HG03039 (cell line): Measurements from ENCODE around the gene POLN.

ENCODE experiments used
- ATAC-seq: cut with Tn5 transposase; IDR thresholded peaks from one replicate; pipeline ENCODE4 v1.9.1; 2021; ENCODE audit warnings: mild to moderate bottlenecking, moderate library complexity; ENCODE audit not compliant: unreplicated experiment

POLN gene

DNA sequence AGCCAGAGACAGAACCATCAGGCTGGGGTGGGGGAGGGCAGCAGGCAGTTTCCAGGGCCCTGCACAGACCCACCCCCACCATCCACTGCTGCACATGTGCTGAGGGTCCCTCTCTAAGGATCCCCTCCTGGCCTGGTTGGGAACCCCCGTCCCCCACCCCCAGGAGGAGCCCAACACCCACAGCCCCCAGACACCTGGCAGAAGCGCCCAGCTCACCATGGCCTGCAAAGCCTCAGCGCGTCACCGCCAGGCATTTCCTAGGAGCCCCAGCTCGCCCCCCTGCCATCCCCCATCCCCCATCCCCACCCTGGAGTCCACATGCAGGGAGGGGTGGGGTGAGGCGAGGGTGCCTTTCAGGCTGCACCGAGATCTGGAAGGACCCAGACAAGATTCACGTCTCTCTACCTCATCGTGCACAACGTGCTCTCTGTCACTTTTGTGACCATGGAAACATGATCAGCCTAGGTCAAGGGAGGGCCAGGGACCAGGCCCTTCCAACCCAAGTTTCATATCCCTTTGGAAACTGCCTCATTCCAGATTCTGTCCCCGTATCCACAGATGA lies 10.7 kb upstream of the POLN start:
- ATAC-seq, result no peak

DNA sequence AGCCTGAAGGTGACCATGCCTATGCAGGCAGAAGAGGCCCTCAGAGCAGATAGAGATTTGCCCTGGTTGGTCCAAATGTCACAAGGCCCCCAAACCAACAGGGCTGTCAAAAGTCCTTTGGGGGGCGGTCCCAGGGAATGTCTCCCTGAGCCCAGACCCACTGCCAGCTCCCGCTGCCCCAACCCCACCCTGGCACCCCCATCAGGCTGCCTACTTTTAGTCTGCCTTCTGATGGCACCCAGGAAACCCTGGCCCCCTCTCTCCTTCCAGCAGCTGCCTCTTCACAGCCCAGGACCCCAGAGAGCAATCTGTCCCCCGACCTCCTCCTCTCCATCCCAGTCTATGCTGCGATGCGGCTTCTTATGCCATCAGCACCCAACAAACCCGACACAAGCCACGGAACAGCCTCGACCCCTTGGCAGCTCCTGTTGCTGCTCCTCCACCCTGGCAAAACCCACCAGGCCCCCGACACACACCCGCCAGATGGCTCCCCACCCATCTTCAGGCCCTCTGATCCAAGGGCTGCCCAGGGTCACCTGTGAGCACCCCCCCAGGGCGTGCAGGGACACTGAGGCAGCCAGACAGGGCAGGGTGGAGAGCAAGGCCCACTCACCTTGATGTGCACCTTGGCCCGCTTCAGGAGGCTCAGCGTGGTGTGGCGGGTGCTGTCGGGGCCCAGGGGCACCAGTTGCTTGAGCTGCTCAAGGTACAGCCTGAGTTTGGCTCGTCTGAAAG lies 10.0 kb upstream of the POLN start:
- ATAC-seq, result no peak

DNA sequence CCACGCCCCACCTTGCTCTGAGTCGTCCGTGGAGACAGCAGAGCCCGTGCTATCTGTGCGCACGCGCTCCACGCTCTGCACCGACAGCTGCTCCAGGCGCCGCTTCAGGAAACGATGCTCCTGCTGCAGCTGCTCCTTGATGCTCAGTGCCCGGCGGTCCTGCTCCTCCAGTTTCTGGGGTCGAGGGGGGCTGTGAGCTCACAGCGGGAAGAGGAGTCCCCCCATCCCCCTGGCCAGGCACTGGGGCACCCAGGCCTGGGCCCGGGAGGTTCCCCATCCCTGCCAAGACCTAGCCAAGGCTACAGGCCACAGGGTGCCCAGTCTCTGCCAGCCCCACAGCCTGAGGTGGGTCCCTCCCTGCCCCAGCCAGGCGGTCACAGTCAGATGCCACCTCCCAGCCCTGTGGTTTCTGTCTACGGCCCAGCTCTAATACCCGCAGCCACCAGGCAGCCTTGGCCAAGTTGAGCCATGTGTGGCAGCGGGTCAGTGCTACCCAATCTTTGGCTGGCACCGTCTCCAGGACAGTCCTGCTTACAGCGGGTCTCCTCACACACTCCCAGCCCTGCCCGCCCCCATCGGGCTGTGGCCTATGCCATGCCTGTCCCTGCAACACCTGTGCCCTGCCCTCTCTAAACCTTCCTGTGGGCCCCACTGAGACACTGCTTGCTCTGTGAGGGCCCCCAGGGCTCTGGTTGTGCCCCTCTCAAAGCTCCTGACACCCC lies 9.3 kb upstream of the POLN start:
- no peak for ATAC-seq

DNA sequence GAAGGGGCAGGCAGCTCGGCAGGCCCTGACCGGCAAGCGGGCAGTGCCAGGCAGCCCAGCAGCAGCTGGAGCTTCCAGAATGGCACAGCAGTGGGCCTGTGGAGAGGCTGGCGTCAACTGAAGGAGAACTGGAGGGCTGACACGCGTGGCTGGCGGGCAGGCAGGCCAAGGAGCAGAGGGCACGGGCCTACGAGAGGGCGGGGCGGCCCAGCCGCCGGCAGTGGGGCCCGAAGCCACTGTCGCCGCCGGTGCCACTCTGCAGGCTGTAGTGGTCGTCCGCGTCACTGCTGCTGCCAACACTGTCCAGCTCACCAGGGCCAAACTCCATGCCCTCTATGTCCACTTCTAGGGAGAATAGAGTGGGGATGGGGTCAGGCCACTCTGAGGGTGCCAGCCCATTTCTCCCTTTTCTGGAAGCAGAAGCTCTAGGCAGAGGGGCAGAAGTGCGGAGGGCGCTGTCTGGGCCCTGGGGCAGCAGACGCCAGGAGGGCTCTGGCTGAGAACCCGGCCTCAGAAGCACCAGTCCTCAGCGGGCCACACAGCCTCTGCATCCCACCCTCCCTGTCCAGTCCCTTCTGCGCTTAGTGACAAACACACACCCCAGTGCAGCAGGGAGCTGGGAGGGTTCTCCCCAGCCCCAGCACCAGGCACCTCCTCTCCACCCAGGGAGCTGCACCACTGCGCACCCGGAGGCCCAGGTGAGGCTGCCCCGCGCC lies 8.6 kb upstream of the POLN start:
- no peak for ATAC-seq

DNA sequence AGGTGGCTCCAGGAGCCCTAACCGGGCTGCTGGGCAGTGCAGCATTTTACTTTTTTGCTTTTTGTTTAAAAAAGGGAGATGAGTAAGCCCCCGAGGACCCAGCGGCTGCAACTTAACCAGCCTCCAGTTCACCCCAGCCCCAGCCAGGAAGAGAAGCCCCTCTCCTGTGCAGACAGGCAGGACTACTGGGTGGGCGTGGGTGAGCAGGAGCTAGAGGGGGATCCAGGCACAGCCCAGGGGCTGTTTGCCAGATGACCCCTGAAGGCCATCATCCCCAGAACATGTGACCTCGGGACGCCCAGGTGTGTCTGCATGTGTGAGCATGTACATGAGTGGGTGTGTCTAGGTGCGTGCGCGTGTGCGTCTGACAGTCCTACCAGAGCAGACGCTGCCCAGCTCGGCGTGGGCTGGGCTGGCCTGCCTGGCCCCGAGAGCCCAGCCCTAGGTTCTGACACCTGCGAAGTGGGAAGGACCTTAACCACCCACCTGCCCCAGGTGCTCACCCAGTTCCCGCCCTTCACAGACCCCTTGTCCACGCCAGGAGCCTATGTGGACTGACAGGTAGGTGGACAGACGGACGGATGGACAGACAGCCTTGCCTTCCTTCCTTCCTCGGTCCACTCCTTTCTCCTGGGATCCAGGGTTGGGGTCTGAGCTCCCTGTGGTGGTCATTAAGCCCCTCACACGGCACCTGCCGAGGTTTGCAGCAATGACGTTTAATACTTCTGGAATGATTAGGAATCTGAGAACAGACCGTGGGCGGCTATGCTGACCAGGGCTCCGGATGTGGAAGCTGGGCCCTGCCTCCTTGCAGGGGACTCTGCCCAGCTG lies 7.8 kb upstream of the POLN start:
- ATAC-seq, result no peak

DNA sequence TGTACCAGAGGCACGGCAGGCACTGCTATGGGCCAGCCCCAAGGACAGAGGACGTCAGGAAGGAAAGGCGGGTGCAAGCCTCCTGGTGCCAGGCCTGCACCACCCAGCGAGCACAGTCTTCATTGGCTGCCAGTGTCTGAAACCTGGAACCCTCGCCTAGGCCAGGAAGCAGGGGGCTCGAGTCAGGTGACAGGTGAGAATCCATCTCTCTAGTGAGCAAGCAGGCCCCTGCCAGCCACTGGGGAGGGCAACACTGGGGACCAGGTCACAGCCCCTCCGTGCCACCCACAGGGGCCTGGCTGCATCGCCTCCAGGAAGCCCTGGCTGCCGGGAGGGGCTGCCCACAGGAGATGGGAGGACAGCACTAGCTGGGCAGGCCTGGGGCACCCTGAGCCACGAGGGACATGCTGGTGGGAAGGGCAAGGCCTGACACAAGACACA lies 6.9 kb upstream of the POLN start:
- no peak for ATAC-seq

DNA sequence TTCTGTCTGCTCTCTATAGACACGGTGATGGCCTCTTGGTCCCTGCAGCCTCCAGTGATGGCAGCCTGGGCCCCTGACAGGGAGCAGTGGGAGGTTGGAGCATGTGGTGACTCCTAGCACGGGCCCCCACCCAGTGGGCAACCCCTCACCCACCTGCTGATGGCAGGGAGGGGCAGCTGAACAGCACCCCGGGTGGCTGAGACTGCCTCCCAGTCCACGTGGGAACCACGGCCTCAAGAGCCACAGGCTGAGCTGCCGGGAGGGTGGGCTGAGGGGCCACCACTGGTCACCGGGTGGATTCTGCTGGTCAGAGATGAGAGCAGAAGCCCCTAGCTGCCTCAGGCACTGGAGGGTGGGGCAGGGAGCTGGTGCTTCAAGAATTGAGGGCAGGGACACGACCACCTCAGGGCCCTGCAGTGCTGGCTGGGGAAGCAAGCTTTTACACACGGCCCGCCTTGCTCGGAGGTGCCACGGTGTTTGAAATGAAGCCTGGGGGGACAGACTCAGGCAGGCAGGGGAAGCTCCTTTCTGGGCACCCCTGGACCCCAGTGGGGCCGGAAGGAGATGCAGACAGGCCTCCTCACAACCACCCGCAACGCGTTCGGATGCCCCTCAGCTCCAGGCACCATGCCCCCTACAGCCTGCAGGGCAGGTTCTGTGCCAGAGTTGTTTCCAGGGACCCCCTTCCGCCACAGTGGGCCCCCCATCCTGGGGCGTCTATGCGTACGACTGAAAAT lies 6.3 kb upstream of the POLN start:
- ATAC-seq, result no peak

DNA sequence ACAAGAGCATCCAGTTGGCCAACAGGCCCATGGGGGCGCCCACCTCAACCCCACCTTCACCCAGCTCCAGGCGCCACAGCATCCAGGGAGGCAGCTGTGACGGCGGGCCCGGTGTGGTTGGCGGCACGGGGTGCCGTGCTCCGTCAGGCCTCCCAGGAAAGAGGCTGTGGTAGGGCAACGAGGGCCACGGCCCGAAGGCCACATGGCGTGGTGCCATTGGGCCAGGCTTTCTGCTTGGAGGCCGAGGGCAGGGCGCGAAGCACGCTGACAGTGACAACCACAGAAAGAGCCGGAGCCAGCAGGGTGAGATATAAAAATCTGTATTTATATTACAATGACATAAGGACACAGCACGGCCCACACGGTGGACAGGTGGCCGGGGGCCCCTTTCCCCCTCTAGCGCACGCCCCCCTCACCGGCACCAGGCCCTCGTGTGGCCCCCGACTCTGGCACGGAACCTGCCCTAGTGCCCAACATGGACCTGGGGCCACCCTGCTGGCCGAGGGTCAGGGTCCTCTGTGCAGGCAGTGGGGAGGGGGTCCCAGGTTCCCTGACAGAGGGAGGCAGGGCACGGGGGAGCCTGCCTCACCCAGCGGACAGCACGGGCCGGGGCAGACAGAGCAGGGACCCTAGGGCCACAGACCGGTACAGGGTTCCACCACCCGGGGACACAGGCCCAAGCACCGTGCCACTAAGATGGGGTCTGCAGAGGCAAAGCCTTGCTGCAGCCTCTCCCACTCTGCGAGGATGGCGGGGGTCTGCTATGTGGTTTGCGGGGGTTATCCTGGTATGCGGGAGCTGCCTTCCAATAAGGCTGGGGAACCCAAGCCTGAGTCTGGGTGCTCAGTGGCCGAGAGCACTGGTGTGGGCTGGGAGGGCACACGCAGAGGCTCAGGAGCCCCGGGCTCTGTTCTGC lies 5.5 kb upstream of the POLN start:
- no peak for ATAC-seq

DNA sequence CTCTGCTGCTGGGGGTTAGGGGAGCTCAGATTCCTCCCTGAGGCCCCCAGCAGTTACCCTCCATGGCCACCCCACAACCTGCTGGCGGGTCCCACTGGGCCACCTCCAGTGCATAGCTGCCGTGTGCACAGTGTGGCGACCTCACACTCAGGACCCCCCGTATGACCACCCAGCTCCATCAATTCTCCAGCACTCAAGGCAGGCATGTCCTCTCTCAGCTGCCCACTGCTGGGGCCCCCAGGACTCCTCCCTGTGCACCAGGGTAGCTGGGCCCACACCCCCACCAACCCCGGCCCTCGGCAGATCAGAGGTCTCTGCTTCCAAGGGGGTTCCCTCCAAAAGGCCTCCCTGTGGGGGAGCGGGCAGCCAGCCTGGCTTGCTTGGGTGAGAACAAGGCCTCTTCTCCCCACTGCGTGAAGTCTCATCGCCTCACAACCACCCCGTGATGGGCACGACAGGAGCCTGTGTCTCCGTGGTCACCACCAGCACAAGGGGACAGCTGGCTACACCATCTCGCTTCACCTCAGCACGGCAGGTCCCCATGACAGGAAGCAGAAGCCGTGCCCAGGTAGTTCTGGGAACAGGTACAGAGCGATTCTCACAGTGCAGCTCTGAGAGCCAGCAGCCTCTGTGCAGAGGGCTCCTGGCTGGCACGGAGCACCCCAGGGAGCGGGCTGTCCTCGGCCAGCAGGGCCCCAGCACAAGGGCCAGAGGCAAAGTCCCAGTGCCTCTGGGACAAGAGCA lies 4.6 kb upstream of the POLN start:
- no peak for ATAC-seq

DNA sequence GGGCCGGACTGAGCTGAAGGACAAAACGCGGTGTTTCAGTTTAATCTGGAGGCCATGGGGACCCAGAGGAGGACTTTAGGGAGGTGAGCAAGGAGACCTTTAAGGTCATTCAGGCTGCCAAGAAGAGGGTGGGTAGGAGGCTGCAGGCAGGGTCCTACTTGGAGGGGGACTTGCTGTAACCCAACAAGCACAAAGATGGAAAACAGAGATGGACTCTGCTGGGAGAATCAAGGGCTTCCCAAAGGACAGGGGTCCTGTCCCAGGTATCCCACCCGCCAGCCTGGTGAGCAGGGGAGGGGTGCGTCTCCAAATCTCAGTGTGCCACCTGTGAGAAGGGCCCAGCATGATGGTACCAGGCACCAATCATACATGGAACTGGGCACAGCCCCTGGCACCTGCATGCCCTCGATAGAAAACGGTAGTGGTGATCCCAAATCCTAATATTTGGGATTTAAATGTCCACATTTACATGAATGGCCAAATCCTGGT lies 3.9 kb upstream of the POLN start:
- ATAC-seq, result no peak

DNA sequence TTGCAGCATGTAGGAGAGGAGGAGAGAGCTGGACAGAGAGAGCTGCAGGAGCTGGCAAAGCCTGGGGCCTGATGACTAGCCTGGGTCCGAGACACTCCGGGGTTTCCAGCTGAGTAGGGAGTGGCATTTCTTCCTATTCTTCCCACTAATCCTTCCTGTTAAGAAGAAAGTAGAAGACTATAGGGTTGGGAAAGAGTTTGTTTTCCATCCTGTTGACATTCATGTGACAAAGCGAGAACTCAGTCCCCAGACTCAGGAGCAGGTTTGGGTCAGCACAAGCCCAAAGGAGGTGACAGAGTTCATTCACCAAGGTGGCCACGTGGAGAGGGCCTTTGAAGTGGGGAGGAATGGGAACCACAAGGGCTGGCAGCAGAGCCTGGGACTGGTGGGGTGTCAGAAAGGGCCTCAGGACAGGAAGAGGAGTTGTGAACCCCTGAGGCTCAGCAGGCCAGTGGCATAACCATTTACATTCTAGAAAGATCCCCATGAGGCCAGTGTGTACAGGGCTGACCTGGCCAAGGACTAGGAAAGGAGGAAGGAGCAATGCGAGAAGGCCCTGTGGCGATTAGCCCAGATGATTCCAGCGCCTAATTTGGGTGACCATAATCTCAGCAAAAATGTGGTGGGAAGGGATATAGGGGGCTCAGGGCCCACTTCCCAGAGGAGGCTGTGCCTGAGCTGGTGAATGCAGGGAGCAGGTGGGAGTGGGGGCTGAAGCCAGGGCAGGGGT lies 3.3 kb upstream of the POLN start:
- ATAC-seq, result no peak

DNA sequence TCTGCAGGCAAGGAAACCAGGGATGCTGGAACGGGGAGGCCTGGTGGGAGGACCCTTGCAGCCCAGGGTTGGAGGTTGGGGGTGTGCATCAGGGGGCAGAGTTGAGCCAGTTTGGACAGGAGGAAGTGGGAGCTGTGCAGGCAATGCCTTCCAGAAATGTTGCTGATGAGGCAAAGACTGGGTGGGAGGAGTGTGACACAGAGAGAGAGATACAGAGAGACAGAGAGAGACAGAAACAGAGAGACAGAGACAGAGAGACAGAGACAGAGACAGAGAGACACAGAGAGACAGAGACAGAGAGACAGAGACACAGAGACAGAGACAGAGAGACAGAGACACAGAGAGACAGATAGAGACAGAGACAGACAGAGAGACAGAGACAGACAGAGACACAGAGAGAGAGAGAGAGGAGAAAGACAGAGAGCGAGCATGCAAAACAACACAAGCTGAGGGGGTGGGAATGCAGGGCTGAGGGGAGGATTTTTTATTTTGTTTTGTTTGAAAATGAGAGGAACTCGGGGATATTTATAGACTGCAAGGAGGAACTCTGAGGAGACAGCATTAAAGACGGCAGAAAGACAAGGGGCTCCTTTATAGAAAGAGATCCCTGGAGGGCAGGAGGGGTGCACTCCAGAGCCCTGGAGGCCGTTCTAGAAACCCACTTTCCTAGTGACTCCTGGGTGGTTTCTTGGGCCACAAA lies 1.9 kb upstream of the POLN start:
- ATAC-seq, result no peak

DNA sequence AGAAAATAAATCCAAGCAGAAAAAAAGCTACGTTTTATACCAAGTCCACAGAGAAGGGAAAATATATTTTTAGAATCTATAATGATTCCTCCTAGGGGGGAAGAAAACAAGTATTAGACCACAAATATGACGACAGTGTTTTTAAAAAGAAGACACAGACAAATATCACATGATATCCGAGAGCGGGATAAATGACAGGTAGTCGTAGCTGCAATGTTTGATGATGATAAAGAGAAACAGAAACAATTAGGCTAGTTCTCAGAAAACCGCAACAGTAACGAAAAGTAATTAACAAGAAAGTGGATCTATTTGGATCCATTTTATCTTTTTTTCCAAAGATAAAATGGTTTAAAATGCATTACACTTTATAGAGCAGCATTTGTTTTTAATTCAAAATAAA lies 918 bp downstream of the POLN start:
- no peak for ATAC-seq

DNA sequence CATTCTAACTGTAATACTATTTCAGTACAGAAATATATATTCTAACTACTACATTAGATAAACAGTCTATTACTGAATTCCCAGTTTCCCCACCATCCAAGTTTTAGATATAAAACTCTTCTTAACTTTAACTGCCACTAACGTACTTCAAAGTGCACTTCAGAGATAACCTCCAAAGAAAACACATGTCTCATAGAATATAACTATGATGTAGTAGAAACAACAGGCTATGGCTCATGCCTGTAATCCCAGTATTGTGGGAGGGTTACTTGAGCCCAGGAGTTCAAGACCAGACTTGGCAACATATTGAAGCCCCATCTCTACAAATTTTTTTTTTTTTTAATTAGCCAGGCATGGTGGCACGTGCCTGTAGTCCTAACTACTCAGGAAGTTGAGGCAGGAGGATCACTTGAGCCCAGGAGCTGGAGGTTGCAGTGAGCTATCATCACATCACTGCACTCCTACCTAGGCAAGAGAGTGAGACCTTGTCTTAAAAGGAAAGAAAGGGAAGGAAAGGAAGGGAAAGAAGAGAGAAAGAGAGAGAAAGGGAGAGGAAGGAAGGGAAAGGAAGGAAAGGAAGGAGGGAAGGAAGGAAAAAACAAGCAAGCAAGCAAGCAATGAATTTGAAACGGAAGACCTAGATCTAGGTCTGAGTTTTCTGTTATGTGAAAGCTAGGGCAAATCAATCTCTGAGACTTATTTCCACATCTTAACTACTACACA lies 4.8 kb downstream of the POLN start:
- no peak for ATAC-seq

DNA sequence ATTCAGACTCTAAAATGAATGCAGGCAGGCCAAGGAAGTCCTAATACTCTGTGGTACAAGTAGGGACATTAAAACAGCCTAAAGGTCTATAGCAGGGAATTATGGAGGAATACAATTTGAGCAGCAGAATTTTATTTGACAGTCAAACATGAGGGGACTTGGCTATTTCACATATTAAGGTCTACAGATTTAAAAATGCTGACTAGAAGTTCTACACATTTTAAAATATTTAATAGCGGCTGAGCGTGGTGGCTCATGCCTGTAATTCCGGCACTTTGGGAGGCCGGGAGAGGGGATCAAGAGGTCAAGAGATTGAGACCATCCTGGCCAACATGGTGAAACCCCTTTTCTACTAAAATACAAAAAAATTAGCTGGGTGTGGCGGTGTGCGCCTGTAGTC lies 10.8 kb downstream of the POLN start:
- ATAC-seq, result no peak

DNA sequence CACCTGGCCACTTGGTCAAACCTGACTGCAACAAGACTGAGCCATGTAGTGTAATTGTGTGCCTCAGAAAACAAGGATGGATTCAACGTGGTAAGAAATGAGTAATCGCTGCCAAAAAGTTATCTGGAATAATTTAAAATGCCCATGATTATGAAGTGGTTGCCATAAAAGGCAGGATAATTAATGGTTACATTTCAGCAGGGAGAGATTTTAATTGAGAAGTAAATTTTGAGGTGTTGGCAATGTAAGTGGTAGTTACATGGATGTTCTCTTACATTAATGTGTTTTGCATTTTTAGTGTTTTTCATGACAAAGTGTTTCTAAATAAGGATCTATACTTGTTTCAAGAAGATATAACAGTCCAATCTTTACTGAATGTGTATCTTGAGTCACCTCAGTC lies 15.7 kb downstream of the POLN start:
- no peak for ATAC-seq
